H1 (cell line): ENCODE measurements around the gene GPC6.

Source experiments
- JUND ChIP-seq: IDR thresholded peaks from 2 replicates; pipeline ENCODE4 v1.6.1; 2011; ENCODE audit warnings: mild to moderate bottlenecking, improper control_type of control experiment, low read length
- POLR2A ChIP-seq, 2 experiments: IDR thresholded peaks; 1 replicate in 1 of 2; 2 replicates in 1 of 2; pipeline ENCODE4 v1.6.1; 2011; ENCODE audit warnings: low read depth in 2 of 2, low read length in 2 of 2, mild to moderate bottlenecking in 2 of 2; ENCODE audit errors: control extremely low read depth in 1 of 2
- POLR2AphosphoS5 ChIP-seq: IDR thresholded peaks from 2 replicates; pipeline ENCODE4 v1.6.1; 2011; ENCODE audit warnings: low read depth, low read length
- SRF ChIP-seq: IDR thresholded peaks from 2 replicates; pipeline ENCODE4 v1.6.1; 2011; ENCODE audit warnings: mild to moderate bottlenecking, low read depth, low read length, moderate library complexity

GRCh38 chr13:93529961-93530360, 303.4 kb downstream of the GPC6 start:
- TF ChIP-seq POLR2AphosphoS5 (no peak), JUND (no peak), SRF (no peak), POLR2A (IDR thresholded peaks at IDR 0.05; ENCODE audit: control extremely low read depth in 1 of 2, low read depth in 2 of 2, low read length in 2 of 2) (no peak)
